Measurements from ENCODE around the gene CDH23.

DNA sequence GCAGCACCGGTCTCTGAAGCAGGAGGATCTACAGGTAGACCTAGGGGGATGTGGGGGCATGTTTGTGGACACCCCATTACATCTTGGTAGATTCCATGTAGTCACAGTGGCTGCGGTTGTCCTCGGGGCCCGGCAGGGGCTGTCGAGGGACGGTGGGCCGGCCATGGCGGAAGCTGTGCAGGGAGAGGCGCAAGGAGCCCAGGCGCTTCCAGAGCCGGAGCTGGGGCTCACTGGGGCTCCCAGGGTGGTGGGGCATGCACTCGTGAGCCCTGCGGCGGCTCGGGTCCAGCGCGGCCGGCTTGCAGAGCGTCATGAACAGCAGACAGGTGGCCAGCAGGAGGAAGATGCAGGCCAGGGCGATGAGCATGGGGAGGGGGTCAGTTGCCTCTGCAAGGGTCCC, 319.1 kb downstream of the CDH23 start:
- TF ChIP-seq TBL1XR1 (IDR thresholded peaks at IDR 0.05; ENCODE audit: low read length in 2 of 2) (no peak), SAFB2 (IDR thresholded peaks at IDR 0.05; ENCODE audit: borderline replicate concordance, low read depth, low read length, severe bottlenecking) (no peak), RCOR1 (IDR thresholded peaks at IDR 0.05; ENCODE audit: borderline replicate concordance in 1 of 2, low read depth in 2 of 2, low read length in 2 of 2) (no peak), CBFB (CRISPR knock-in tag; IDR thresholded peaks at IDR 0.05) (no peak), STAT5B (CRISPR knock-in tag; IDR thresholded peaks at IDR 0.05) (no peak), NCOA1 (IDR thresholded peaks at IDR 0.05; ENCODE audit: low read depth) (no peak), HDAC2 (IDR thresholded peaks at IDR 0.05) (no peak), ESRRA (IDR thresholded peaks at IDR 0.05; ENCODE audit: borderline replicate concordance, low read depth) (no peak), ZNF766 (CRISPR knock-in tag; conservative IDR thresholded peaks at IDR 0.05) (no peak), BHLHE40 (IDR thresholded peaks at IDR 0.05; ENCODE audit: low read length) (no peak), PHF8 (IDR thresholded peaks at IDR 0.05; ENCODE audit: borderline replicate concordance, low read length) (no peak)
- TF ChIP-seq, protein P1, sequence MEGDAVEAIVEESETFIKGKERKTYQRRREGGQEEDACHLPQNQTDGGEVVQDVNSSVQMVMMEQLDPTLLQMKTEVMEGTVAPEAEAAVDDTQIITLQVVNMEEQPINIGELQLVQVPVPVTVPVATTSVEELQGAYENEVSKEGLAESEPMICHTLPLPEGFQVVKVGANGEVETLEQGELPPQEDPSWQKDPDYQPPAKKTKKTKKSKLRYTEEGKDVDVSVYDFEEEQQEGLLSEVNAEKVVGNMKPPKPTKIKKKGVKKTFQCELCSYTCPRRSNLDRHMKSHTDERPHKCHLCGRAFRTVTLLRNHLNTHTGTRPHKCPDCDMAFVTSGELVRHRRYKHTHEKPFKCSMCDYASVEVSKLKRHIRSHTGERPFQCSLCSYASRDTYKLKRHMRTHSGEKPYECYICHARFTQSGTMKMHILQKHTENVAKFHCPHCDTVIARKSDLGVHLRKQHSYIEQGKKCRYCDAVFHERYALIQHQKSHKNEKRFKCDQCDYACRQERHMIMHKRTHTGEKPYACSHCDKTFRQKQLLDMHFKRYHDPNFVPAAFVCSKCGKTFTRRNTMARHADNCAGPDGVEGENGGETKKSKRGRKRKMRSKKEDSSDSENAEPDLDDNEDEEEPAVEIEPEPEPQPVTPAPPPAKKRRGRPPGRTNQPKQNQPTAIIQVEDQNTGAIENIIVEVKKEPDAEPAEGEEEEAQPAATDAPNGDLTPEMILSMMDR (IDR thresholded peaks at IDR 0.05 in 2 of 3, conservative IDR thresholded peaks at IDR 0.05 in 1 of 3; ENCODE audit: insufficient read depth in 2 of 3, low read depth in 1 of 3, low read length in 3 of 3): no peak
